ENCODE measurements around the gene HMX2. TPM values are rescaled to one million over a fixed set of nuclear protein-coding genes. Genes with fewer than 3 reads are reported as not detected.

Gene HMX2
- polyA plus RNA-seq, 1 donor from 2014 or later = not detected

DNA sequence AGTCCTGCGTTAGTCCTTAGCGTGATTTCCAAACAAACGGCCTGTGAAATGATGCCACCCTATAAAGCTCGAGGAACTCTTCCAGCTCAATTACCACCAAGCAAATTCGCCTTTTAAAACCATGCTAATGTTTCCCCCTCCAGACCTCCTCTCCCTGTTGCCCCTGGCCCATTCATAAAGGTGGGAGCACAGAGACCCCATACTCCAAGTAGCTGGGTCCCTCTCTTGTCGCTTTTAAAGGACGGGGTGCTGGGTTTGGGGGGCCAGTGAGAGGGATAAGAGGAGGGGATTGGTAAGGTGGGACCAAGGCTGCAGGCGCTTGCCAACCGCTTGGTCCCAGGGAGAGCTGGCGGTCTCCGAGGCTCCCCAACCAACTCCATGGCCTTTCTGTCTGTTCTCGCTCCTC lies 1.2 kb downstream of the HMX2 start:
- Histone ChIP-seq H4K20me1 (ENCODE audit: insufficient read depth) (no peaks in the 10 kb centered on the region), H3K4me3 (ENCODE audit: low read length) (peak overlapping the region; percentile 65)

DNA sequence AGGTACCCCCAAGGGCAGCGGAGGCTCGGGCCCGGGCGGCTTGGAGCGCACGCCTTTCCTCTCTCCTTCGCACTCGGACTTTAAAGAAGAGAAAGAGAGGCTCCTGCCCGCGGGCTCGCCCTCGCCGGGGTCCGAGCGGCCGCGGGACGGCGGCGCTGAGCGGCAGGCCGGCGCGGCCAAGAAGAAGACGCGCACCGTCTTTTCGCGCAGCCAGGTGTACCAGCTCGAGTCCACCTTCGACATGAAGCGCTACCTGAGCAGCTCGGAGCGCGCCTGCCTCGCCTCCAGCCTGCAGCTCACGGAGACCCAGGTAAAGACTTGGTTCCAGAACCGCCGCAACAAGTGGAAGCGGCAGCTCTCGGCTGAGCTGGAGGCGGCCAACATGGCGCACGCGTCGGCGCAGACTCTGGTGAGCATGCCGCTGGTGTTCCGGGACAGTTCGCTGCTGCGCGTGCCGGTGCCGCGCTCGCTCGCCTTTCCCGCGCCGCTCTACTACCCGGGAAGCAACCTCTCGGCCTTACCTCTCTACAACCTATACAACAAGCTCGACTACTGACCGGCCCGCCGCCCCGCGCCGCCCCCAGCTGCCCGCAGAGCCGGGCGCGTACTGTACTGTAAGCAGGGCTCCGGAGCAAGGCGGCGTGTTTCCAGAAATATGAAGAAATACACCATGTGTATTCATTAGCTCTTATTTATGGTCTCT lies 1.8 kb downstream of the HMX2 start:
- Histone ChIP-seq H3K27ac (ENCODE audit: low read length) (no peak overlapping the region), H4K20me1 (ENCODE audit: insufficient read depth) (no peaks in the 10 kb centered on the region), H3K36me3 (ENCODE audit: insufficient read depth, low read length) (no peaks in the 10 kb centered on the region), H3K4me2 (ENCODE audit: low read length) (peak overlapping the region; percentile 53), H3K9me3 (ENCODE audit: low read length) (no peaks in the 10 kb centered on the region), H3K9me2 (ENCODE audit: insufficient read depth, low read length) (no peaks in the 10 kb centered on the region), H3F3A (ENCODE audit: insufficient read depth, low read length, poor library complexity, severe bottlenecking) (no peaks in the 10 kb centered on the region), H3K4me3 (ENCODE audit: low read length) (peak overlapping the region; percentile 65), H3K9ac (ENCODE audit: low read length) (no peak overlapping the region), H3K27me3 (ENCODE audit: insufficient read depth, low read depth, low read length) (peaks cover 89% of the 10 kb centered on the region), H3K79me2 (replicated peaks; ENCODE audit: insufficient read depth, low read length) (peaks cover under 1% of the 10 kb centered on the region), H2AFZ (ENCODE audit: low read depth, low read length) (peak overlapping the region; percentile 24)
- no peak for TF ChIP-seq RAD21 (conservative IDR thresholded peaks at IDR 0.05)
- TF ChIP-seq SMC3 (conservative IDR thresholded peaks at IDR 0.05; ENCODE audit: poor library complexity) = no peak
- TF ChIP-seq, protein P1, sequence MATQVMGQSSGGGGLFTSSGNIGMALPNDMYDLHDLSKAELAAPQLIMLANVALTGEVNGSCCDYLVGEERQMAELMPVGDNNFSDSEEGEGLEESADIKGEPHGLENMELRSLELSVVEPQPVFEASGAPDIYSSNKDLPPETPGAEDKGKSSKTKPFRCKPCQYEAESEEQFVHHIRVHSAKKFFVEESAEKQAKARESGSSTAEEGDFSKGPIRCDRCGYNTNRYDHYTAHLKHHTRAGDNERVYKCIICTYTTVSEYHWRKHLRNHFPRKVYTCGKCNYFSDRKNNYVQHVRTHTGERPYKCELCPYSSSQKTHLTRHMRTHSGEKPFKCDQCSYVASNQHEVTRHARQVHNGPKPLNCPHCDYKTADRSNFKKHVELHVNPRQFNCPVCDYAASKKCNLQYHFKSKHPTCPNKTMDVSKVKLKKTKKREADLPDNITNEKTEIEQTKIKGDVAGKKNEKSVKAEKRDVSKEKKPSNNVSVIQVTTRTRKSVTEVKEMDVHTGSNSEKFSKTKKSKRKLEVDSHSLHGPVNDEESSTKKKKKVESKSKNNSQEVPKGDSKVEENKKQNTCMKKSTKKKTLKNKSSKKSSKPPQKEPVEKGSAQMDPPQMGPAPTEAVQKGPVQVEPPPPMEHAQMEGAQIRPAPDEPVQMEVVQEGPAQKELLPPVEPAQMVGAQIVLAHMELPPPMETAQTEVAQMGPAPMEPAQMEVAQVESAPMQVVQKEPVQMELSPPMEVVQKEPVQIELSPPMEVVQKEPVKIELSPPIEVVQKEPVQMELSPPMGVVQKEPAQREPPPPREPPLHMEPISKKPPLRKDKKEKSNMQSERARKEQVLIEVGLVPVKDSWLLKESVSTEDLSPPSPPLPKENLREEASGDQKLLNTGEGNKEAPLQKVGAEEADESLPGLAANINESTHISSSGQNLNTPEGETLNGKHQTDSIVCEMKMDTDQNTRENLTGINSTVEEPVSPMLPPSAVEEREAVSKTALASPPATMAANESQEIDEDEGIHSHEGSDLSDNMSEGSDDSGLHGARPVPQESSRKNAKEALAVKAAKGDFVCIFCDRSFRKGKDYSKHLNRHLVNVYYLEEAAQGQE (IDR thresholded peaks at IDR 0.05; ENCODE audit: borderline replicate concordance) = no peak
- peak; percentile 33 for TF ChIP-seq MXI1 (conservative IDR thresholded peaks at IDR 0.05; ENCODE audit: poor library complexity, severe bottlenecking)
- TF ChIP-seq, protein P2, sequence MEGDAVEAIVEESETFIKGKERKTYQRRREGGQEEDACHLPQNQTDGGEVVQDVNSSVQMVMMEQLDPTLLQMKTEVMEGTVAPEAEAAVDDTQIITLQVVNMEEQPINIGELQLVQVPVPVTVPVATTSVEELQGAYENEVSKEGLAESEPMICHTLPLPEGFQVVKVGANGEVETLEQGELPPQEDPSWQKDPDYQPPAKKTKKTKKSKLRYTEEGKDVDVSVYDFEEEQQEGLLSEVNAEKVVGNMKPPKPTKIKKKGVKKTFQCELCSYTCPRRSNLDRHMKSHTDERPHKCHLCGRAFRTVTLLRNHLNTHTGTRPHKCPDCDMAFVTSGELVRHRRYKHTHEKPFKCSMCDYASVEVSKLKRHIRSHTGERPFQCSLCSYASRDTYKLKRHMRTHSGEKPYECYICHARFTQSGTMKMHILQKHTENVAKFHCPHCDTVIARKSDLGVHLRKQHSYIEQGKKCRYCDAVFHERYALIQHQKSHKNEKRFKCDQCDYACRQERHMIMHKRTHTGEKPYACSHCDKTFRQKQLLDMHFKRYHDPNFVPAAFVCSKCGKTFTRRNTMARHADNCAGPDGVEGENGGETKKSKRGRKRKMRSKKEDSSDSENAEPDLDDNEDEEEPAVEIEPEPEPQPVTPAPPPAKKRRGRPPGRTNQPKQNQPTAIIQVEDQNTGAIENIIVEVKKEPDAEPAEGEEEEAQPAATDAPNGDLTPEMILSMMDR (IDR thresholded peaks at IDR 0.05; ENCODE audit: poor library complexity, severe bottlenecking) = no peak
- peak; percentile 82 for TF ChIP-seq EZH2 (IDR thresholded peaks at IDR 0.05; ENCODE audit: borderline replicate concordance, insufficient read depth, low read length, poor library complexity, severe bottlenecking)
- TF ChIP-seq EP300 (conservative IDR thresholded peaks at IDR 0.05; ENCODE audit: poor library complexity, severe bottlenecking) = no peak
- no peak for TF ChIP-seq POLR2AphosphoS5 (IDR thresholded peaks at IDR 0.05)

More for the DNA sequence above, 1.2 kb downstream of the HMX2 start:
- no peaks in the 10 kb centered on the region for H3K9me2 ChIP-seq (ENCODE audit: insufficient read depth, low read length)
- H3K27me3 ChIP-seq (ENCODE audit: insufficient read depth, low read depth, low read length) = peaks cover 94% of the 10 kb centered on the region
- H2AFZ ChIP-seq (ENCODE audit: low read depth, low read length) = no peak overlapping the region
- H3K9ac ChIP-seq (ENCODE audit: low read length) = no peak overlapping the region
- H3K9me3 ChIP-seq (ENCODE audit: low read length) = no peaks in the 10 kb centered on the region
- no peak for TF ChIP-seq EP300 (conservative IDR thresholded peaks at IDR 0.05; ENCODE audit: poor library complexity, severe bottlenecking)
- TF ChIP-seq, protein P1 (IDR thresholded peaks at IDR 0.05; ENCODE audit: borderline replicate concordance) = no peak
- no peak for TF ChIP-seq POLR2AphosphoS5 (IDR thresholded peaks at IDR 0.05)
- no peak for TF ChIP-seq MXI1 (conservative IDR thresholded peaks at IDR 0.05; ENCODE audit: poor library complexity, severe bottlenecking)
- TF ChIP-seq EZH2 (IDR thresholded peaks at IDR 0.05; ENCODE audit: borderline replicate concordance, insufficient read depth, low read length, poor library complexity, severe bottlenecking) = peak; percentile 9
- no peak for TF ChIP-seq SMC3 (conservative IDR thresholded peaks at IDR 0.05; ENCODE audit: poor library complexity)
- no peak for TF ChIP-seq RAD21 (conservative IDR thresholded peaks at IDR 0.05)
- no peaks in the 10 kb centered on the region for H3F3A ChIP-seq (ENCODE audit: insufficient read depth, low read length, poor library complexity, severe bottlenecking)
- H3K27ac ChIP-seq (ENCODE audit: low read length) = no peak overlapping the region
- H3K4me2 ChIP-seq (ENCODE audit: low read length) = no peak overlapping the region
- no peaks in the 10 kb centered on the region for H3K79me2 ChIP-seq (replicated peaks; ENCODE audit: insufficient read depth, low read length)
- no peaks in the 10 kb centered on the region for H3K36me3 ChIP-seq (ENCODE audit: insufficient read depth, low read length)

Data from neural cell (in vitro differentiated cells).